NCI-H526 treated with DMSO at 0.1 percent for 48 hours (cell line): Measurements from ENCODE around the gene A2ML1.
"Not testable (repeated sequence)": the region's sequence is repeated elsewhere in the genome, so short reads cannot be mapped to it uniquely, and the experiment has no call there.

Source experiments
- DNase-seq: peaks from one replicate; lab custom pipeline; 2025; lab: John Stamatoyannopoulos, UW

The A2ML1 gene

GRCh38 chr12:8822298-8822697 lies at the start of gene A2ML1:
Gene A2ML1, plus strand, starts transcription at chr12:8822621. Its CDS starts 31 bp downstream, at chr12:8822652.
- DNase-seq: no peak

- no peak for DNase-seq
These were observed 49.0 kb upstream of the A2ML1 start for GRCh38 chr12:8773461-8773860.

DNA sequence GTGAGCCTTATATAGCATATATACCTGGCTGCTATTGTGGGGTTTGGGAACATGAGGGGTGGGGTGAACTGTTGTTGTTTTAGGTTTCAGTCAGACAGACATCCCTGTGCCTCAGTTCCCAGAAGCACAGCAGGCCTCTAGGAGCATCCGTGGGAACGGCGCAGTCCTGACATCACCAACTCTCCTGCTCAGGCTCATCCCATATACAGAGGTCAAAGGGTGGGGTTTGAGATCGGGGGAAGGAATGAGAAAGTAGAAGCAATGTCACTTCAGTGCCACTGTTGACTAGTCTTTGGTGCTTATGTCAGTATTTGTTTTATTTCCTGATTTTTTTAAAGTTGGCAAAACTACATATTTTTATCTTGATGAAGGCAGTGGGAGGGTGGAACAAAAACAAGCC lies 43.1 kb upstream of the A2ML1 start:
- no peak for DNase-seq

DNA sequence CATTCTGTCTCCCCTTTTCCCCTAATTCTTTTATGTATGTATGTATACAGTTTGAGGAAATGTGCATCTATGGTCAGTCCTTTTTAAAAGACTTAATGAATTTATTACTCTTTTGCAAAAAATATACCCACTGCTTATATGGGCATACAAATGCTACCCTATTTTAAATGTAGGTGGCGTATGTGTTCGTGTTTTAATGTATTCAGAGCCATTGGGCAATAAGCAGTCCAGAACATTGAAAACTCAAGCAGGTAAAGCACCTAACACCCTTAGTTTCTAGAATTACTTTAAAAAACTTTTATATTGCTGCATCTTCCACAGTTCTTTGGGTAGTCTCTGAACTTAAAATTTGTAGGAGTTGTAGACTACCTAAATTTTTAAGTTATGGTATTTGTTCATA lies 42.6 kb upstream of the A2ML1 start:
- no peak for DNase-seq

- no peak for DNase-seq
These were observed 42.0 kb upstream of the A2ML1 start for GRCh38 chr12:8780389-8780788.

DNA sequence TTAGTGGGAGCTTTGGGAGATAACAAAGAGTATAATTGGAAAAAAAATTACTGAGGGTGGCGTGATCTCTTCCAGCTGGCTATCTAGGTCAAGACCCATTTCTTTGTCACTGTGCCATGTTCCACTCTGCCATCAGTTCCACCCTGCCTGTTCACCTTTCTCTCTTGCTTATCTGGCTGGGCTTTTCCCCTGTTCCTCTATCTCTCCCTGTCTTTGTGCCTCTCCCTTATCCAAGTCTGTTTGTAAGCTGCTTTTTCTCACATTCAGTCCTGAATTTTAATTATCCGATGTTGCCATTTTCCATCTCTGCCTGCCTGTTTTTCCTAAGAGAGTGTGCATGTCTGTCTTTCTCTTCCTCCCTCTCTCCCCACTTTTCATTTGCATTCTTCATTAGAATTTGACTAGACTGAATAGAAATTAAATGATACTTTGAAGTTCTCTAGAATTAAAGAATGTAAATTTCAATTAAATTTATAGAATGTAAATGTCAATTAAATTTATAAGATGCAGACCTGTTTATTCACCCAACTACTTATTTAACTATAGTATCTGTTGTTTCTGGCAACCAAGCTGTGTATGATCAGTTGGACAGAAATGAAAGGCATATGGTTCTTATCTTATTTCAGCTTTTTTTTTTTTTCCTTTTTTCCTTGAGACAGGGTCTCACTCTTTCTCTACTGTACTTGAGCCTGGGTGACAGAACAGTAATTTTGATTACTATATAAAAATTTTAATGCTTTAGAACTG lies 40.9 kb upstream of the A2ML1 start:
- no peak for DNase-seq

DNA sequence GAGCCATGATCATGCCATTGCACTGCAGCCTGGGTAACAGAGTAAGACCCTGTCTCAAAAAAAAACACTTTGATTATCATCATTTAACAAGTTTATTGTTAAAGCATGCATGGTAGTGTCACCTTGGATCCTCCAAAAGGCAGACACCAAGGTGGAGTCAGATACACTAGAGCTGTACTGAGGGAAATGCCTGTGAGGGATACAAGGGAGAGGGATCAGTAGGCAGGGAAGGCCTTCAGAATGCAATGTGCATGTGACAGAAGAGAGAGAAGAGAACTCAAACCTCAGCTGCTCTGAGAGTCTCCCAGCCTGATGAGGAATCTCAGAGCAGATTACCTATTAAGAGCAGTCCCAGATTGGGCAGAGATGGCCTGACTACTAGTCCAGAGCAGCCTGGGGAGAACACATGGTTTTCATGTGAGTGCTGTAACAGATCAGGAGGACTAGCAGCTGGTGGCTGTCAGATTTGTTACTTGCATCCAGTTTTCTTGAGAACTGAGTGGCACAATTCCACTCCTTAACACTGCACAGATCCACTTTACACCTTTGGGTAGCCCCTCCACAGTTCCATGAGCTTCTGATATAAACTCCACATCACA lies 38.0 kb upstream of the A2ML1 start:
- DNase-seq: no peak

DNA sequence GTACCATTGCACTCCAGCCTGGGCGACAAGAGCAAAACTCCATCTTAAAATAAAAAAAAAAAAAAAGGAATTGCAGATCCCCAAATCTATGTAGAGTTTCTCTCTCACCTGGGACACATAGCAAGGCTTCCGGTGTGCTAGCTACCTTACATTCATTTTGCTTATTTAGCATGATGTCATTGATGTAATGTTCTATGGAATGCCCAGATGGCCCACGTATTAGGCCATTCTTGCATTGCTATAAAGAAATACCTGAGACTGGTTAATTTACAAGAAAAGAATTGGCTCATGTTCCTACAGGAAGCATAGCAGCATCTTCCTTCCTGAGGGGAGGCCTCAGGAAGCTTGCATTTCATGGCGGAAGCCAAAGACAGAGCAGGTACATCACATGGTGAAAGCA lies 36.9 kb upstream of the A2ML1 start:
- DNase-seq: no peak

DNA sequence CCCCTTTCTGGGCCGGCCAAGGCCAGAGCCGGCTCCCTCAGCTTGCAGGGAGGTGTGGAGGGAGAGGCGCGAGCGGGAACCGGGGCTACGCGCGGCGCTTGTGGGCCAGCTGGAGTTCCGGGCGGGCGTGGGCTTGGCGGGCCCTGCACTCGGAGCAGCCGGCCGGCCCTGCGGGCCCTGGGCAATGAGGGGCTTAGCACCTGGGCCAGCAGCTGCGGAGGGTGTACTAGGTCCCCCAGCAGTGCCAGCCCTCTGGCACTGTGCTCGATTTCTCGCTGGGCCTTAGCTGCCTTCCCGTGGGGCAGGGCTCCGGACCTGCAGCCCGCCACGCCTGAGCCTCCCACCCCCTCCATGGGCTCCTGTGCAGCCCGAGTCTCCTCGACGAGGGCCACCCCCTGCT lies 35.2 kb upstream of the A2ML1 start:
- not testable (repeated sequence) for DNase-seq

GRCh38 chr12:8788706-8789105 lies 33.7 kb upstream of the A2ML1 start:
- DNase-seq: not testable (repeated sequence)

GRCh38 chr12:8789341-8790013 lies 32.9 kb upstream of the A2ML1 start:
- DNase-seq: not testable (repeated sequence)

- DNase-seq: not testable (repeated sequence)
These were observed 29.2 kb upstream of the A2ML1 start for GRCh38 chr12:8793226-8793625.

GRCh38 chr12:8794611-8795010 lies 27.8 kb upstream of the A2ML1 start:
- not testable (repeated sequence) for DNase-seq

DNA sequence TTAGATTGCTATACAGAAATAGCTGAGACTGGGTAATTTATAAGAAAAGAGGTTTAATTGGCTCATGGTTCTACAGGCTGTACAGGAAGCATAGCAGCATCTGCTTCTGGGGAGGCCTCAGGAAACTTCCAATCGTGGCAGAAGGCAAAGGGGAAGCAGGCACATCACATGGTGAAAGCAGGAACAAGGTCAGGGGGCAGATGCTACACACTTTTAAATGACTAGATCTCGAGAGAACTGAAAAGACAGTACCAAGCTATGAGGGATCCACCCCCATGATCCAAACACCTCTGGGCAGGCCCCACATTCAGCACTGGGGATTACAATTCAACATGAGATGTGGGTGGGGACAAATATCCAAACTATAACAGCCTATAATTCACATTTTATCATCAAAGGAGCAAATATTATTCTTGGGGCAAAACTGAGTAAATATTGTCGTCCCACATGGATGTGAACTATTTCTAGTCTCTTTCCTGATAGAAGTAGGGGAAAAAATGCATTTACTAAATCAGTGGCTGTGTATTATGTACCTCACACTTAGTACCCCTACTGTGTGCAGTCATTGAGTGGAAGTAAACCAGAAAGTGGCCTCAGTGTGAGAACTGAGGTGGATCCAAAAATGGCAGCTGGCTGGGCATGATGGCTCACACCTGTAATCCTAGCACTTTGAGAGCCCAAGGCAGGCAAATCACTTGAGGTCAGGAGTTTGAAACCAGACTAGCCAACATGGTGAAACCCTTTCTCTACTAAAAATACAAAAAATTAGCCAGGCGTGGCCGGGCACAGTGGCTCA lies 25.4 kb upstream of the A2ML1 start:
- DNase-seq: no peak

GRCh38 chr12:8801213-8801612 lies 21.2 kb upstream of the A2ML1 start:
- DNase-seq: not testable (repeated sequence)

GRCh38 chr12:8804833-8805232 lies 17.6 kb upstream of the A2ML1 start:
- not testable (repeated sequence) for DNase-seq

DNA sequence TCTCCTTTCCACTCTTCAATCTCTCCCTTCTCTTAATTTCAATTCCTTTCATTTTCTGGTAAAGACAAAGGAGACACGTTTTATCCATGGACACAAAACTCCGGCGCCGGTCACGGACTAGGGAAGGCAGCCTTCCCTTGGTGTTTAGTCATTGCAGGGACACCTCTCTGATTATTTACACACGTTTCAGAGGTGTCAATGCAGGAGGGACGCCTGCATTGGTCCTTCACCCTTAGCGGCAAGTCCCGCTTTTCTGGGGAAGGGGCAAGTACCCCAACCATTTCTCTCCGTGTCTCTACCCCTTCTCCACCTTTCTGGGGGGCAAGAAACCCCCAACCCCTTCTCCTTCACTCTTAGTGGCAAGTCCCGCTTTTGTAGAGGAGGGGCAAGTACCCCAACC lies 16.9 kb upstream of the A2ML1 start:
- DNase-seq: not testable (repeated sequence)

- not testable (repeated sequence) for DNase-seq
These were observed 15.3 kb upstream of the A2ML1 start for GRCh38 chr12:8807084-8807483.

- not testable (repeated sequence) for DNase-seq
These were observed 12.3 kb upstream of the A2ML1 start for GRCh38 chr12:8810112-8810511.

GRCh38 chr12:8813572-8814357 lies 8.7 kb upstream of the A2ML1 start:
- no peak for DNase-seq

DNA sequence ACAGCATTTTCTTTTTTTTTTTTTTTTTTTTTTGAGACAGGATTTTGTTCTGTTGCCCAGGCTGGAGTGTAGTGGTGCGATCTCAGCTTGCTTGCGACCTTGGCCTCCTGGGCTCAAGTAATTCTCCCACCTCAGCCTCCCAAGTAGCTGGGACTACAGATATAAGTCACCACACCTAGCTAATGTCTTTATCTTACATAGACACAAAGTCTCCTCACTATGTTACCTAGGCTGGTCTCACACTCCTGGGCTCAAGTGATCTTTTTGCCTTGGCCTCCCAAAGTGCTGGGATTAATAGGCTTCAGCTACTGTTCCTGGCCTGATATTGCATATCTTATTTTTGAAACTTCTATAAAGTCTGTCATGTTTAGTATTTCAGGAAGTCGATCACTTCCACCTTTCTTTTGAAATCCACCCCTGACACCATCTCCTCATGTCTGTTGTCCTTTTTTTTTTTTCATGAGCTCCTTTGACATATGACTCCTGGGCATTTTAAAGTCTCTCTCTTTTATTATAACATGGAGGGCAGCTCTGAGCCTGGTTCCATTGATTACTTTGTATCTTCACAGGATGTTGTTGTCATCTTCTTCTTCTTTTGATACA lies 5.9 kb upstream of the A2ML1 start:
- DNase-seq: no peak
